Activated naive CD4-positive, alpha-beta T cell treated with anti-CD3 and anti-CD28 coated beads, Interleukin-2, amount 50 U/mL, for 72 hours (primary cell): Measurements from ENCODE around the gene NEDD4L. TPM values are rescaled to one million over a fixed set of nuclear protein-coding genes. Genes with fewer than 3 reads are reported as not detected.
A peak's percentile ranks its signal among the peaks of the same experiment; 100 is the strongest.

Experiments
- ATAC-seq, 2 donors: fragments of 150-1000 bp; cut with Tn5 transposase; 2 replicates each; pipeline ENCODE4 v1.10.0; 2021; ENCODE audit warnings: mild to moderate bottlenecking in 2 of 2, moderate library complexity in 2 of 2
- DNase-seq, 2 donors: peaks; one replicate each; pipeline ENCODE4 v3.0.0; 2021 to 2022; ENCODE audit warnings: low spot score in 2 of 2
- H3K27ac Mint-ChIP-seq, 2 donors: one replicate each; pipeline ENCODE4 v1.8.0; 2022; ENCODE audit warnings: mild to moderate bottlenecking in 2 of 2, mixed read lengths in 2 of 2
- H3K36me3 Mint-ChIP-seq, 2 donors: one replicate each; pipeline ENCODE4 v1.8.0; 2022; ENCODE audit warnings: mixed read lengths in 2 of 2
- H3K9me3 Mint-ChIP-seq, 2 donors: one replicate each; pipeline ENCODE4 v1.8.0; 2022; ENCODE audit warnings: mixed read lengths in 2 of 2
- total RNA-seq, 2 donors: library from RNA; stranded (reverse); gene quantifications; one replicate each; pipeline ENCODE4 v1.2.3, GENCODE V29; 2022

Gene NEDD4L
- total RNA-seq, 2 donors from 2014 or later = 1.7 to 8.3 TPM

- DNase-seq = no peak
- Mint-ChIP-seq H3K36me3 (no peaks in the 10 kb centered on the region), H3K9me3 (peaks cover 0 to 3% of the 10 kb centered on the region in 2 donors), H3K27ac (no peak overlapping the region)
- no peak for ATAC-seq
Measured at GRCh38 chr18:58211510-58211909, 167.5 kb downstream of the NEDD4L start.

GRCh38 chr18:58212274-58212673 is 168.2 kb downstream of the NEDD4L start:
- H3K9me3 Mint-ChIP-seq = peaks cover 0 to 3% of the 10 kb centered on the region in 2 donors
- no peak overlapping the region for H3K27ac Mint-ChIP-seq
- DNase-seq (no peak), ATAC-seq (no peak)
- H3K36me3 Mint-ChIP-seq = no peaks in the 10 kb centered on the region

GRCh38 chr18:58213440-58213839 is 169.4 kb downstream of the NEDD4L start:
- peaks cover 0 to 3% of the 10 kb centered on the region in 2 donors for H3K9me3 Mint-ChIP-seq
- no peaks in the 10 kb centered on the region for H3K36me3 Mint-ChIP-seq
- H3K27ac Mint-ChIP-seq = no peak overlapping the region
- ATAC-seq (no peak), DNase-seq (no peak)

GRCh38 chr18:58215011-58215410 is 171.0 kb downstream of the NEDD4L start:
- H3K27ac Mint-ChIP-seq = no peak overlapping the region
- no peaks in the 10 kb centered on the region for H3K36me3 Mint-ChIP-seq
- ATAC-seq (no peak), DNase-seq (no peak)
- no peaks in the 10 kb centered on the region for H3K9me3 Mint-ChIP-seq

- ATAC-seq (no peak), DNase-seq (no peak)
- Mint-ChIP-seq H3K9me3 (no peaks in the 10 kb centered on the region), H3K36me3 (no peaks in the 10 kb centered on the region), H3K27ac (no peak overlapping the region)
Measured at GRCh38 chr18:58216071-58216481, 172.1 kb downstream of the NEDD4L start.

- ATAC-seq (no peak), DNase-seq (no peak)
- no peaks in the 10 kb centered on the region for H3K9me3 Mint-ChIP-seq
- H3K27ac Mint-ChIP-seq = no peak overlapping the region
- H3K36me3 Mint-ChIP-seq = no peaks in the 10 kb centered on the region
Measured at GRCh38 chr18:58217052-58217451, 173.0 kb downstream of the NEDD4L start.

GRCh38 chr18:58218117-58218516 is 174.1 kb downstream of the NEDD4L start:
- ATAC-seq (no peak), DNase-seq (no peak)
- no peaks in the 10 kb centered on the region for H3K36me3 Mint-ChIP-seq
- H3K9me3 Mint-ChIP-seq = no peaks in the 10 kb centered on the region
- no peak overlapping the region for H3K27ac Mint-ChIP-seq

- no peak for ATAC-seq
- no peak overlapping the region for H3K27ac Mint-ChIP-seq
- no peak for DNase-seq
- H3K36me3 Mint-ChIP-seq = no peaks in the 10 kb centered on the region
- no peaks in the 10 kb centered on the region for H3K9me3 Mint-ChIP-seq
Measured at GRCh38 chr18:58221060-58221725, 177.2 kb downstream of the NEDD4L start.

GRCh38 chr18:58222432-58223125 is 178.6 kb downstream of the NEDD4L start:
- no peaks in the 10 kb centered on the region for H3K9me3 Mint-ChIP-seq
- DNase-seq (no peak), ATAC-seq (no peak)
- H3K36me3 Mint-ChIP-seq = no peaks in the 10 kb centered on the region
- H3K27ac Mint-ChIP-seq = no peak overlapping the region

- Mint-ChIP-seq H3K9me3 (no peaks in the 10 kb centered on the region), H3K27ac (no peak overlapping the region), H3K36me3 (no peaks in the 10 kb centered on the region)
- ATAC-seq (no peak), DNase-seq (no peak)
Measured at GRCh38 chr18:58223717-58224424, 179.8 kb downstream of the NEDD4L start.

- Mint-ChIP-seq H3K27ac (no peak overlapping the region), H3K9me3 (no peaks in the 10 kb centered on the region), H3K36me3 (no peaks in the 10 kb centered on the region)
- DNase-seq (no peak), ATAC-seq (no peak)
Measured at GRCh38 chr18:58224425-58224750, 180.4 kb downstream of the NEDD4L start.

- H3K36me3 Mint-ChIP-seq = no peaks in the 10 kb centered on the region
- ATAC-seq (peak; percentile 86 to 93), DNase-seq (peak in 1 of 2 donors; percentile 24)
- H3K27ac Mint-ChIP-seq = no peak overlapping the region
- no peaks in the 10 kb centered on the region for H3K9me3 Mint-ChIP-seq
Measured at GRCh38 chr18:58225101-58225500, 181.1 kb downstream of the NEDD4L start.

- DNase-seq (no peak), ATAC-seq (no peak)
- no peaks in the 10 kb centered on the region for H3K9me3 Mint-ChIP-seq
- no peak overlapping the region for H3K27ac Mint-ChIP-seq
- no peaks in the 10 kb centered on the region for H3K36me3 Mint-ChIP-seq
Measured at GRCh38 chr18:58226429-58226828, 182.4 kb downstream of the NEDD4L start.

- Mint-ChIP-seq H3K27ac (no peak overlapping the region), H3K36me3 (no peaks in the 10 kb centered on the region), H3K9me3 (no peaks in the 10 kb centered on the region)
- DNase-seq (no peak), ATAC-seq (no peak)
Measured at GRCh38 chr18:58227361-58227930, 183.4 kb downstream of the NEDD4L start.

GRCh38 chr18:58228176-58228575 is 184.2 kb downstream of the NEDD4L start:
- no peak for ATAC-seq
- no peak for DNase-seq
- H3K9me3 Mint-ChIP-seq = no peaks in the 10 kb centered on the region
- H3K36me3 Mint-ChIP-seq = no peaks in the 10 kb centered on the region
- H3K27ac Mint-ChIP-seq = no peak overlapping the region

- H3K36me3 Mint-ChIP-seq = no peaks in the 10 kb centered on the region
- no peak for ATAC-seq
Measured at GRCh38 chr18:58228762-58229161, 184.7 kb downstream of the NEDD4L start.

GRCh38 chr18:58229162-58229561 is 185.1 kb downstream of the NEDD4L start:
- H3K9me3 Mint-ChIP-seq = no peaks in the 10 kb centered on the region
- no peak overlapping the region for H3K27ac Mint-ChIP-seq
- no peak for ATAC-seq
- DNase-seq = no peak
- no peaks in the 10 kb centered on the region for H3K36me3 Mint-ChIP-seq

More at GRCh38 chr18:58228762-58229161, 184.7 kb downstream of the NEDD4L start:
- no peak for DNase-seq
- H3K27ac Mint-ChIP-seq = no peak overlapping the region
- H3K9me3 Mint-ChIP-seq = no peaks in the 10 kb centered on the region
